H9 (cell line): ENCODE results near the gene ATP6V0A1. TPM values are rescaled to one million over a fixed set of nuclear protein-coding genes. Genes with fewer than 3 reads are reported as not detected.

Experiments
- DNase-seq: peaks from one replicate; pipeline ENCODE4 v3.0.0-alpha.2; 2017
- H2AFZ ChIP-seq: one replicate; pipeline ENCODE4 v1.6.1; 2013; ENCODE audit warnings: mild to moderate bottlenecking, low read length, control low read depth, moderate library complexity
- H2AK5ac ChIP-seq: 2 replicates; pipeline ENCODE4 v1.6.1; 2013; ENCODE audit warnings: low read length, control low read depth, mixed read lengths; ENCODE audit not compliant: insufficient read length
- H2BK120ac ChIP-seq: one replicate; pipeline ENCODE4 v1.6.1; 2013; ENCODE audit warnings: low read depth, mild to moderate bottlenecking, low read length, control low read depth, inconsistent platforms; ENCODE audit not compliant: poor library complexity, severe bottlenecking
- H2BK12ac ChIP-seq: 2 replicates; pipeline ENCODE4 v1.6.1; 2013; ENCODE audit warnings: low read length, control low read depth, mixed read lengths, low read depth; ENCODE audit not compliant: insufficient read length
- H2BK15ac ChIP-seq: 2 replicates; pipeline ENCODE4 v1.6.1; 2013; ENCODE audit warnings: low read depth, low read length, control low read depth
- H2BK20ac ChIP-seq: one replicate; pipeline ENCODE4 v1.6.1; 2013; ENCODE audit warnings: low read depth, mild to moderate bottlenecking, low read length, control low read depth, inconsistent platforms; ENCODE audit not compliant: poor library complexity, severe bottlenecking
- H2BK5ac ChIP-seq: 2 replicates; pipeline ENCODE4 v1.6.1; 2013; ENCODE audit warnings: low read length, control low read depth, mixed read lengths; ENCODE audit not compliant: insufficient read length
- H3K14ac ChIP-seq: 2 replicates; pipeline ENCODE4 v1.6.1; 2013; ENCODE audit warnings: low read length, control low read depth; ENCODE audit not compliant: insufficient read depth
- H3K18ac ChIP-seq: 2 replicates; pipeline ENCODE4 v1.6.1; 2013; ENCODE audit warnings: low read depth, mild to moderate bottlenecking, mixed read lengths, low read length, control low read depth; ENCODE audit not compliant: insufficient read length
- H3K23ac ChIP-seq: 2 replicates; pipeline ENCODE4 v1.6.1; 2013; ENCODE audit warnings: low read length, control low read depth, mixed read lengths, low read depth; ENCODE audit not compliant: insufficient read length
- H3K23me2 ChIP-seq: 2 replicates; pipeline ENCODE4 v1.6.1; 2013; ENCODE audit warnings: low read depth, mild to moderate bottlenecking, mixed read lengths, low read length, control low read depth; ENCODE audit not compliant: insufficient read length, poor library complexity, severe bottlenecking
- H3K27ac ChIP-seq: 2 replicates; pipeline ENCODE4 v1.5.1; 2013; ENCODE audit warnings: low read length, control low read depth, mixed read lengths, low read depth; ENCODE audit not compliant: insufficient read length
- H3K27me3 ChIP-seq: 2 replicates; pipeline ENCODE4 v1.6.1; 2013; ENCODE audit warnings: low read length, control low read depth, inconsistent platforms; ENCODE audit not compliant: insufficient read depth
- H3K4ac ChIP-seq: 2 replicates; pipeline ENCODE4 v1.6.1; 2013; ENCODE audit warnings: low read depth, mild to moderate bottlenecking, control low read depth, inconsistent platforms, low read length, moderate library complexity
- H3K4me1 ChIP-seq: 2 replicates; pipeline ENCODE4 v1.6.1; 2013; ENCODE audit warnings: low read length, control low read depth, inconsistent platforms; ENCODE audit not compliant: insufficient read depth
- H3K4me2 ChIP-seq: 2 replicates; pipeline ENCODE4 v1.6.1; 2013; ENCODE audit warnings: low read length, control low read depth, mixed read lengths; ENCODE audit not compliant: insufficient read length, insufficient read depth
- H3K56ac ChIP-seq: 2 replicates; pipeline ENCODE4 v1.6.1; 2013; ENCODE audit warnings: low read depth, mild to moderate bottlenecking, mixed read lengths, low read length, control low read depth; ENCODE audit not compliant: insufficient read length
- H3K79me1 ChIP-seq: 2 replicates; pipeline ENCODE4 v1.6.1; 2013; ENCODE audit warnings: low read depth, mild to moderate bottlenecking, moderate library complexity, low read length, control low read depth, inconsistent platforms; ENCODE audit not compliant: insufficient read depth, poor library complexity, severe bottlenecking
- H3K79me2 ChIP-seq: 2 replicates; pipeline ENCODE4 v1.6.1; 2013; ENCODE audit warnings: low read length, control low read depth, inconsistent platforms; ENCODE audit not compliant: insufficient read depth
- H3K9ac ChIP-seq: 2 replicates; pipeline ENCODE4 v1.6.1; 2013; ENCODE audit warnings: low read length, control low read depth, mixed read lengths; ENCODE audit not compliant: insufficient read length; ENCODE audit errors: extremely low read depth
- H3K9me3 ChIP-seq: one replicate; pipeline ENCODE4 v1.6.1; 2013; ENCODE audit warnings: low read depth, low read length, inconsistent platforms; ENCODE audit not compliant: control insufficient read depth
- H3T11ph ChIP-seq: one replicate; pipeline ENCODE4 v1.6.1; 2013; ENCODE audit warnings: mild to moderate bottlenecking, low read length, control low read depth, inconsistent platforms
- H4K20me1 ChIP-seq: one replicate; pipeline ENCODE4 v1.6.1; 2013; ENCODE audit not compliant: control insufficient read depth, insufficient read length, insufficient read depth
- H4K5ac ChIP-seq: 2 replicates; pipeline ENCODE4 v1.6.1; 2013; ENCODE audit warnings: low read depth, mild to moderate bottlenecking, mixed read lengths, low read length, control low read depth; ENCODE audit not compliant: insufficient read length
- H4K8ac ChIP-seq: replicated peaks from 2 replicates; pipeline ENCODE4 v1.6.1; 2013; ENCODE audit warnings: low read length, control low read depth, mixed read lengths, low read depth; ENCODE audit not compliant: insufficient read length
- H4K91ac ChIP-seq: 2 replicates; pipeline ENCODE4 v1.6.1; 2013; ENCODE audit warnings: low read depth, mild to moderate bottlenecking, moderate library complexity, mixed read lengths, low read length, control low read depth; ENCODE audit not compliant: insufficient read length
- H3K27ac Mint-ChIP-seq, 3 experiments: 2 replicates in 2 of 3; 3 replicates in 1 of 3; pipeline ENCODE4 v1.8.0; 2020 to 2021; ENCODE audit warnings: mixed read lengths in 3 of 3, mild to moderate bottlenecking in 1 of 3, moderate library complexity in 1 of 3
- H3K27me3 Mint-ChIP-seq: 2 replicates; pipeline ENCODE4 v1.8.0; 2021; ENCODE audit warnings: low read depth, mild to moderate bottlenecking, moderate library complexity, mixed read lengths
- H3K36me3 Mint-ChIP-seq, 3 experiments: 2 replicates in 2 of 3; 3 replicates in 1 of 3; pipeline ENCODE4 v1.8.0; 2020 to 2021; ENCODE audit warnings: low read depth in 3 of 3, mixed read lengths in 3 of 3; ENCODE audit not compliant: insufficient read depth in 1 of 3
- H3K4me1 Mint-ChIP-seq, 2 experiments: 2 replicates each; pipeline ENCODE4 v1.8.0; 2020; ENCODE audit warnings: mixed read lengths in 2 of 2
- H3K4me3 Mint-ChIP-seq, 2 experiments: 2 replicates in 1 of 2; 3 replicates in 1 of 2; pipeline ENCODE4 v1.8.0; 2020 to 2021; ENCODE audit warnings: mild to moderate bottlenecking in 2 of 2, mixed read lengths in 2 of 2, moderate library complexity in 1 of 2
- H3K9me3 Mint-ChIP-seq, 2 experiments: 2 replicates in 1 of 2; 3 replicates in 1 of 2; pipeline ENCODE4 v1.8.0; 2020; ENCODE audit warnings: mild to moderate bottlenecking in 2 of 2, mixed read lengths in 2 of 2, moderate library complexity in 1 of 2
- CTCF ChIP-seq: fragments of 200-600 bp; sonication (generic); conservative IDR thresholded peaks from 3 replicates; pipeline ENCODE4 v1.8.0; 2021; ENCODE audit warnings: antibody characterized with exemption, mild to moderate bottlenecking
- WGBS: extraction: QIAGEN DNeasy Blood & Tissue Kit; methylation state at CpG from one replicate; pipeline ENCODE4 v1.1.7; 2013; ENCODE audit warnings: missing lambda C conversion rate, low lambda C conversion rate, mixed read lengths; ENCODE audit not compliant: insufficient read length; ENCODE audit errors: extremely low coverage; 5-methylcytosine and 5-hydroxymethylcytosine counted together
- total RNA-seq: library from RNA; stranded (reverse); gene quantifications from 2 replicates; pipeline ENCODE4 v1.2.1, GENCODE V29; 2021

ATP6V0A1 gene
- total RNA-seq, 1 experiment from 2014 or later = 54.1 TPM

GRCh38 chr17:42502091-42502490, 43.4 kb downstream of the ATP6V0A1 start:
- no peaks in the 10 kb centered on the region for H3K79me2 ChIP-seq
- H3K79me1 ChIP-seq = no peaks in the 10 kb centered on the region
- H3K4me2 ChIP-seq = no peak overlapping the region
- H3K4me1 Mint-ChIP-seq = no peaks in the 10 kb centered on the region
- H3K18ac ChIP-seq = no peak overlapping the region
- no peak overlapping the region for H3K4me3 Mint-ChIP-seq
- H3K27me3 ChIP-seq = no peaks in the 10 kb centered on the region
- H3K23me2 ChIP-seq = no peaks in the 10 kb centered on the region
- H3K9me3 Mint-ChIP-seq = no peaks in the 10 kb centered on the region
- H3T11ph ChIP-seq = no peak overlapping the region
- DNase-seq = no peak
- no peaks in the 10 kb centered on the region for H4K20me1 ChIP-seq
- peaks cover 3 to 62% (median 37%) of the 10 kb centered on the region in 3 experiments; a peak in 6 of 7 replicates for H3K36me3 Mint-ChIP-seq
- H3K27ac ChIP-seq = no peak overlapping the region
- no peak overlapping the region for H3K14ac ChIP-seq
- H3K9ac ChIP-seq = no peak overlapping the region
- H4K91ac ChIP-seq = no peak overlapping the region
- no peak overlapping the region for H2BK5ac ChIP-seq
- no peak overlapping the region for H3K56ac ChIP-seq
- no peak overlapping the region for H2AFZ ChIP-seq
- no peaks in the 10 kb centered on the region for H3K27me3 Mint-ChIP-seq
- H4K8ac ChIP-seq = no peak overlapping the region
- no CpG with 5 or more reads among the region's 5 CpGs for whole genome bisulfite sequencing
- no peak overlapping the region for H2BK20ac ChIP-seq
- no peak overlapping the region for H2BK15ac ChIP-seq
- H2BK120ac ChIP-seq = no peak overlapping the region
- no peak overlapping the region for H3K27ac Mint-ChIP-seq
- no peak overlapping the region for H2AK5ac ChIP-seq
- H3K23ac ChIP-seq = no peak overlapping the region
- H2BK12ac ChIP-seq = no peak overlapping the region
- TF ChIP-seq CTCF = no peak
- no peaks in the 10 kb centered on the region for H3K9me3 ChIP-seq
- no peak overlapping the region for H3K4ac ChIP-seq
- no peaks in the 10 kb centered on the region for H3K4me1 ChIP-seq
- H4K5ac ChIP-seq = no peak overlapping the region
